HUES48 (cell line): Measurements from ENCODE around the gene ADAMTSL1.

Source experiments
- H3K27ac ChIP-seq: one replicate; pipeline ENCODE4 v1.7.0; 2013; ENCODE audit warnings: low read depth, low read length, inconsistent platforms
- H3K27me3 ChIP-seq: 2 replicates; pipeline ENCODE4 v1.6.1; 2013; ENCODE audit warnings: mild to moderate bottlenecking, low read length; ENCODE audit not compliant: control insufficient read depth, insufficient read depth
- H3K36me3 ChIP-seq: 2 replicates; pipeline ENCODE4 v1.6.1; 2013; ENCODE audit warnings: low read length; ENCODE audit not compliant: control insufficient read depth, insufficient read depth
- H3K4me1 ChIP-seq: 2 replicates; pipeline ENCODE4 v1.6.1; 2013; ENCODE audit warnings: mild to moderate bottlenecking, low read length; ENCODE audit not compliant: control insufficient read depth, insufficient read depth
- H3K4me3 ChIP-seq: 2 replicates; pipeline ENCODE4 v1.5.1; 2013; ENCODE audit warnings: mild to moderate bottlenecking, low read depth, low read length
- H3K9ac ChIP-seq: 2 replicates; pipeline ENCODE4 v1.6.1; 2013; ENCODE audit warnings: mild to moderate bottlenecking, low read depth, low read length, moderate library complexity
- H3K9me3 ChIP-seq: 2 replicates; pipeline ENCODE4 v1.6.1; 2013; ENCODE audit warnings: low read length; ENCODE audit not compliant: control insufficient read depth, insufficient read depth

Gene ADAMTSL1

DNA sequence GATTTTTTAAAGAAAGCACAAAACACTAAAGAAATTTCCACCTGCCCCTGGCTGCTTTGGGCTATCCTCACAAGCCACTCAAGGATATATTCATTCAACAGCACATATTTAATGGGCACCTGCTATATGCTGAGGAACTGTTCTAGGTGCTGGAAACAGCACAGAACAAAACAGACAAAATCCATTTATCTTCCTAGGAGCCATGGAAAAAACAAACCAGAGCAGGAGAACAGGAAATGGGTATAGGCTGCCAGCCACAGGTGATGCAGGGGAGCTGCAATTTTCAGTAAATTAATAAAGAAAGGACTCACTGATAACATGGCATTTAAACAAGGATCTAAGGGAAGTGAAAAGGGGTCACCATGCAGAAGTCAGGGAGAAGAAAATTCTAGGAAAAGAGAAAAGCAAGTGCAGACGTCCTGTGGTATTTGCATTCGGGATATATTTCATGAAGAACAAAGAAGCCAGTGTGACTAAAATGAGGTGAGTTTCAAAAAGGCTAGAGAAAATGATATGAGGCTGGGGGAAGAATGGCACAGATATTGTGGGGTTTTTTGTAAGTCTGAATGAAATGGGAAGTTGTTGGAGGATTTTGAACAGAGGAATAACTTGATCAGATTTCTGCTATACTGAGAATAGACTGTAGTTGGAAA lies 152.2 kb downstream of the ADAMTSL1 start:
- Histone ChIP-seq H3K36me3 (no peaks in the 10 kb centered on the region), H3K27me3 (no peaks in the 10 kb centered on the region), H3K4me3 (no peak overlapping the region), H3K4me1 (peaks cover 9% of the 10 kb centered on the region), H3K9ac (no peak overlapping the region), H3K9me3 (no peaks in the 10 kb centered on the region), H3K27ac (no peak overlapping the region)

DNA sequence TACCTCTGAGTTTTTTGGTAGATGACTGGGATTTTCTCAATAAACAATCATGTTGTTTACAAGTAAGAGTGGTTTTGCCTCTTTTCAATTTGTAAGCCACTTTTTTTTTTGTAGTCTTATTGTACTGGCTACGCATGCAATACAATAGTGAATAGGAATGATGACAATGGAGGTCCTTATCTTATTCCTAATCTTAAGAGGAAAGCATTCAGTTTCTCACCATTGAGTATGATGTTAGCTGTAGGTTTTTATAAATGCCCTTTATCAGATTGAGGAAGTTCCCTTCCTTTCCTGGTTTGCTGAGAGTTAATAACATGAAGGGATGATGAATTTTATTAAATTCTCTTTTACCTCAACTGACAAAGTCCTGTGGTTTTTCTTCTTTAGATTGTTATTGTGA lies 155.2 kb downstream of the ADAMTSL1 start:
- no peak overlapping the region for H3K4me3 ChIP-seq
- no peaks in the 10 kb centered on the region for H3K9me3 ChIP-seq
- H3K4me1 ChIP-seq: peaks cover 9% of the 10 kb centered on the region
- H3K9ac ChIP-seq: no peak overlapping the region
- no peaks in the 10 kb centered on the region for H3K27me3 ChIP-seq
- H3K36me3 ChIP-seq: no peaks in the 10 kb centered on the region
- no peak overlapping the region for H3K27ac ChIP-seq

DNA sequence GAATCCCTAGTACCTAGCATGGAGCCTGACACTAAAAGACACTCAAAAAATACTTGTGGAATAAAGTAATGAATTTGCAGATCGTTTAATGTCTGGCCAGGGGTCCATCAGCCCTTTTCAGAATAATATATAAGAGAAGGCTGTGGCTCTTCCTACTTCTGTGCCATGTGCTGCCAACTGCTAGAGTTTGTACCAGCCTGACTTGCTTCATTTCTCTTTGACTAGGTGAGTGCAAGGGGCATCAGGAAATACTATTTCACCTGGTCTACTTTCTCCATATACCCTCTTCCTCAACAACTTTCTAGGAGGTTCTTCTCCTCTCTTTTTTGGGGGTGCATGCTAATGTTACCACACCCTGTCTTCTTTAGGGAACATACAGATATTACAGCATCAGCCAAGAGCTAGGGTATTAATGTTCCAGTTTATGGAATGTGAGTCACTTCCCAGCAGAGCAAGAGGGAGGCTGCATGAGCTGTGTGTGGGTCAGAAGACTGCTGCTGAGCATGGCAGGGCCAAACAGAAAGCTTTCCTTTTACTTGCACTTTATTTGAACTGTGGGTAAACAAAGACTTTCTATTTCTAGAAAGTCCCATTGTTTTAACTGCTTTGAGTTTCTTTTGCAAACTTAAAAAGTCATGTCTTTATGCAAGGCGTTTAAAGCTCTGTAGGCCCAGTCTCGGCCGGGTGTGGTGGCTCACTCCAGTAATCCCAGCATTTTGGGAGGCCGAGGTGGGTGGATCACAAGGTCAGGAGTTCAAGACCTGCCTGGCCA lies 158.9 kb downstream of the ADAMTSL1 start:
- no peaks in the 10 kb centered on the region for H3K9me3 ChIP-seq
- no peak overlapping the region for H3K9ac ChIP-seq
- H3K36me3 ChIP-seq: no peaks in the 10 kb centered on the region
- H3K27me3 ChIP-seq: no peaks in the 10 kb centered on the region
- no peak overlapping the region for H3K4me3 ChIP-seq
- peaks cover 9% of the 10 kb centered on the region for H3K4me1 ChIP-seq
- H3K27ac ChIP-seq: no peak overlapping the region

DNA sequence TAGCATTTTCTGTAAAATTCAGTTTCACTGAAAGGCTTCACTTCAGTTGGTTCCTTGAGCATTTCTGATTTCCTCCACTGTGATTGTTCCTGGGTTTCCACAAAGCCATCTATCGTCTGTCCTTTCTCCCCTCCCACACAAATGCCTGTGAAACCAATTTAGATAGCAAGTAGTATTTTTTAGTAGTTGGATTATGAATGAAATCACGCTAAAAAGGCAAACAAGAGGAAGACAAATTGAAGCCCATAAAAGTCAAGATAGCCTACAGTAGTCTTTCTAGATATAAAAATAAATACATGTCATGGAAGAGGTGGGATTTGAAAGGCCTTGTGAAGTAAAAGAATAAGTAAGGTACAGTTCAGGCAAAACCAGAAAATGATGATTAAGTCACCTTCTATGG lies 162.8 kb downstream of the ADAMTSL1 start:
- Histone ChIP-seq H3K9ac (no peak overlapping the region), H3K27me3 (no peaks in the 10 kb centered on the region), H3K27ac (no peak overlapping the region), H3K9me3 (no peaks in the 10 kb centered on the region), H3K36me3 (no peaks in the 10 kb centered on the region), H3K4me1 (no peaks in the 10 kb centered on the region), H3K4me3 (no peak overlapping the region)

DNA sequence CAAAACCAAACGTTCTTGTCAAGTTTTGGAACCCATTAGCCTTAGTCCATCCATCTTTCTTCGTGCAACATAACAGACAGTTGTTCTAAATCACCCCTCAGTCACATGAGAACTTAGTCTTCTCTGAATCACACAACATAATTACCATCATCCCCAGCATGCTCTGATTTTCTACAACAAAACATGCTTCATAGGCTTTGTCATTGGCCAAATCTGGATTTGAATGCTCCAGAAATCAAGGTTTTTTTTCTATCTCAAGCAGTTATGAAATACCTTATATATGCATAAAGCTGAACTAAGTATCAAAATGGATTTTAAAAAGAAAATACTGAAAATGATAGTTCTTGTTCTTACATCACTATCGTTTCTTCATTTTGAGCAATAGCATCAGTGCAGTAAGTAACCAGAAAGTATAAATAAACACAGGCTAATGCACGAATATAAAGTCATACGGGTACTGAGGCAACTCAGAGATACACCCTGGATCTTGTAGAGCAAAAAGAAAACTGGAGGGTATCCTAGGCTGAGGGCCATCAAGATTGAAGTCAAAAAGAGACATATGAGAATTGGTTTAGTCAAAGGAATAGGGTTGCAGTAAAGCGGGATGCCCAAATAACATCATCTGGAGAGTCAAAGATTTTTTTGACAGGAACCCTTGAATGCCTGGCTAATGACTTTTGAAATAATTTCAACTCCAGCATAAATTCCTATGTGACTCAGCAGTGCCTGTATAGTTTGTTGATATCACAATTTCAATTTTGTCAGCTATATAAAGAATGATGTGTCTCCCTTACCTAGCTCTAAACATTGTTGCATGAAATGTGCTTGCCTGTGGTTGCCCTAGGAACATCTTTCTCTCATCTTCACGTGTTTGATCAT lies 164.7 kb downstream of the ADAMTSL1 start:
- H3K27ac ChIP-seq: no peak overlapping the region
- H3K27me3 ChIP-seq: no peaks in the 10 kb centered on the region
- H3K36me3 ChIP-seq: no peaks in the 10 kb centered on the region
- H3K4me3 ChIP-seq: no peak overlapping the region
- H3K9ac ChIP-seq: no peak overlapping the region
- H3K9me3 ChIP-seq: no peaks in the 10 kb centered on the region
- no peaks in the 10 kb centered on the region for H3K4me1 ChIP-seq

DNA sequence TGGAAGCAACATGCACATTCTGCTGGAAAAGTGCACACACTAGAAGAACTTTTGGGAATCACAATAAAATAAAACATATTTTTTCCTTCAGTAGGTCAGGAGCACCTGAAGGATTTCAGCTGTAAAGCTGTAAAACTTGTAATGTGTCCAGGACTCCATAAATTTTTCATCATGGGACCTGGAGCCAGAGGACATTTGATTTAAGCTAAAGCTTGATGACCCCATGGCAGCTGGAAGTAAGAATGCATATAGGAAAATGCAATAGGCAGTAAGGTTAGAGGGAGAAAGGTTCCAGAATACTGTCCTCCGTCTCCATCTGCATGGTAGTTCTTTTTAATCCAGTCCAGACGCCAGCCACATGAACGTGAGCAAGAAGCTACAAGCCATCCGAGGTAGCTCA lies 166.0 kb downstream of the ADAMTSL1 start:
- Histone ChIP-seq H3K9ac (no peak overlapping the region), H3K4me1 (no peaks in the 10 kb centered on the region), H3K36me3 (no peaks in the 10 kb centered on the region), H3K27me3 (no peaks in the 10 kb centered on the region), H3K4me3 (no peak overlapping the region), H3K9me3 (no peaks in the 10 kb centered on the region), H3K27ac (no peak overlapping the region)

DNA sequence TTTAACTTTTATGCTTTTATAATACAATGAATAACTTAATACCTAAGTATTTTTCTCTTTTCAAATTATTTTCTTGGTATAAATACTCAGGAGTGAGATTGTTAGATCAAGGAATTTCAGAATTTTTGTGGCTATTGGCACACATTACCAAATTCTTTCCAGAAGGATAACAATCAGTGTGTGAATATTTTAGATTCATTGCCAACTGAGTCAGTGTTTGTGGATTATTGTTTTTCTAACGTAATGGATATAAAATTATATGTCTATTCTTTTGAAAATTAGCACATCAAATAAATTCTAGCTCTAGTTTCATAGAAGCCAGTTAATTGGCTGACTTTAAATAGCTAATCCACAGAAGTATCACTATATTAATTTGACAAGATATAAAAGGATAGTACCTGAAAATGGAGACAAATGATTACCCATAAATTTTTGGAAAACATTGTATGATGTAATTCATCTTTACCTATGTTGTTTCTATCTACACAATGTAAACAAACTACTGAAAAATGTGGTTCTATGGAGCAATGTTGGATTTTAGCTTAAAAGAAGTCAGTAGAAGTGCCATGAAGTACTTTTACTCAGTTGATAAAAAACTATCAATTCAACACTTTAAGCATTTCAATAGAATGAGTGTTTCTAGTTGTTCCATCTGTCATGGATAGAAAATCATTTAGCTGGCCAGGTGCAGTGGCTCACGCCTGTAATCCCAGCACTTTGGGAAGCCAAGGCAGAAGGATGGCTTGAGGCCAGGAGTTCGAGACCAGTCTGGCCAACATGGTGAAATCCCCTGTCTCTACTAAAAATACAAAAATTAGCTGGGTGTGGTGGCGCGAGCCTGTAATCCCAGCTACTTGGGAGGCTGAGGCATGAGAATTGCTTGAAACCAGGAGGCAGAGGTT lies 185.1 kb downstream of the ADAMTSL1 start:
- Histone ChIP-seq H3K36me3 (no peaks in the 10 kb centered on the region), H3K4me1 (no peaks in the 10 kb centered on the region), H3K9ac (no peak overlapping the region), H3K9me3 (no peaks in the 10 kb centered on the region), H3K27ac (no peak overlapping the region), H3K27me3 (no peaks in the 10 kb centered on the region), H3K4me3 (no peak overlapping the region)

DNA sequence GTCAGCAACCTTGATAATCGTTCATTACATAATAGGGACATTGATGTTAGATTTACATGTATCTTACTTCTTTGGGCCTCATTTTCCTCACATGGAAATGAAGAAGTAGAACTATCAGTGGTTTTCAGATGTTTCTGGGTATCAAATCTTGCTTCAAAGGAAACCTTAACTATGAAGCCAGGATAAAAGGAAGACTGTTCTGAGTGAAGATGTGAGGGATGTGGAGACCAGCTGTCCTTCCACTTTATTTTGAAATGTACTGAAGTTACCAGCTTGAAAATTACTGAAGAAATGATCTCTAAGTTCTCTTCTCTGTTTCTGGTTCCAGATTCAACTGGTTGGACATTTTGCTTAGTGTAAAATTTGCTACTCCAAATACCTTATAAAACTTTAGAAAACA lies 186.0 kb downstream of the ADAMTSL1 start:
- H3K27ac ChIP-seq: no peak overlapping the region
- no peaks in the 10 kb centered on the region for H3K9me3 ChIP-seq
- no peaks in the 10 kb centered on the region for H3K36me3 ChIP-seq
- H3K4me1 ChIP-seq: no peaks in the 10 kb centered on the region
- no peak overlapping the region for H3K4me3 ChIP-seq
- no peaks in the 10 kb centered on the region for H3K27me3 ChIP-seq
- no peak overlapping the region for H3K9ac ChIP-seq

DNA sequence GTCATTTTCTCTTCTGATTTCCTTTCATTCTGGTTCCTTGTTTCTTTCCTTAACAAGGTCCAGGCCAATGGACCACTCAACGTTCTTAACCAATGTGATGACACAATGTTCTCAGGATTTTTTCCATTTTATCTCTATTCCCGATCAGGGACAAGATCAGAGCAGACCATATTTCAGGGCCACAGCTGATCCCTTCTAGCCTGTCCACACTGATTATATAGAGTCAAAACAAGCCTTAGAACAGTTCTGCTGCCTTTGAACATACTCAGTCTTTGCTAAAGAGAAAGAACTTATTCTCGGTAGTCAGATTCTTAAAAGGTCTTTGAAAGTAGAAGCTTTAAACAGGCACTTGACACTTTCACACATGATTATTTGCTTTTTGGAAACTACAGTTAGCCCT lies 188.4 kb downstream of the ADAMTSL1 start:
- Histone ChIP-seq H3K36me3 (no peaks in the 10 kb centered on the region), H3K27me3 (no peaks in the 10 kb centered on the region), H3K9ac (no peak overlapping the region), H3K4me1 (no peaks in the 10 kb centered on the region), H3K4me3 (no peak overlapping the region), H3K9me3 (no peaks in the 10 kb centered on the region), H3K27ac (no peak overlapping the region)

DNA sequence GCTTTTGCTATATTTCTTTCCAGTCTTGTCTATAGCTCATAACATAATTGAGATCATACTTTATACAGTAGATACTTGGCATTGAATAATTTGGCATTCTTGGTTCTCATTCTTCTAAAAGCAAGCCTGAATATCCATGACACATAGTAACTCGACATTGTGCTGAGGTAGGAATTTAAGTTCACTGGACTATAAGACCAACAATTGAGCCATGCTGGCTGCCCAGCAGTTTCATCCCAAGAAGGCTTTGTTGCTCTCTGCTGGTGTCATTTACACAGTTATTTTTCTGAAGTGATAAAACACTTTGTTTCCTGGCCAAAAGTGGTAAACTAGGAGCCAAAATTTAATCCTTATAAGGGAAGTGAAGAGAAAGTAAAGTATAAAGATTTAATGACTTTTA lies 192.0 kb downstream of the ADAMTSL1 start:
- Histone ChIP-seq H3K27ac (no peak overlapping the region), H3K9ac (no peak overlapping the region), H3K4me1 (peaks cover 11% of the 10 kb centered on the region), H3K36me3 (no peaks in the 10 kb centered on the region), H3K27me3 (no peaks in the 10 kb centered on the region), H3K4me3 (no peak overlapping the region), H3K9me3 (no peaks in the 10 kb centered on the region)
